HG02678 (cell line): ENCODE results near the gene INO80D.
"Not testable (repeated sequence)": the region's sequence is repeated elsewhere in the genome, so short reads cannot be mapped to it uniquely, and the experiment has no call there.

ENCODE experiments used
- ATAC-seq: cut with Tn5 transposase; IDR thresholded peaks from one replicate; pipeline ENCODE4 v1.9.1; 2021; ENCODE audit warnings: mild to moderate bottlenecking, moderate library complexity; ENCODE audit not compliant: unreplicated experiment

The INO80D gene

GRCh38 chr2:206083602-206084438 lies 2.2 kb downstream of the INO80D start:
- ATAC-seq, result peak; percentile 18

- ATAC-seq, result no peak
Observed at GRCh38 chr2:206082298-206082843, 3.6 kb downstream of the INO80D start.

- ATAC-seq, result no peak
Observed at GRCh38 chr2:206080927-206081326, 5.0 kb downstream of the INO80D start.

- ATAC-seq, result no peak
Observed at GRCh38 chr2:206079699-206080465, 6.1 kb downstream of the INO80D start.

GRCh38 chr2:206077879-206078278 lies 8.1 kb downstream of the INO80D start:
- ATAC-seq, result not testable (repeated sequence)

GRCh38 chr2:206075113-206075512 lies 10.9 kb downstream of the INO80D start:
- no peak for ATAC-seq

GRCh38 chr2:206071807-206072206 lies 14.2 kb downstream of the INO80D start:
- no peak for ATAC-seq

- ATAC-seq, result no peak
Observed at GRCh38 chr2:206069417-206069816, 16.6 kb downstream of the INO80D start.

- no peak for ATAC-seq
Observed at GRCh38 chr2:206068207-206068606, 17.8 kb downstream of the INO80D start.

- no peak for ATAC-seq
Observed at GRCh38 chr2:206064077-206064476, 21.9 kb downstream of the INO80D start.

- ATAC-seq, result no peak
Observed at GRCh38 chr2:206063635-206064034, 22.3 kb downstream of the INO80D start.

- ATAC-seq, result no peak
Observed at GRCh38 chr2:206062724-206063123, 23.2 kb downstream of the INO80D start.

- ATAC-seq, result no peak
Observed at GRCh38 chr2:206056286-206056685, 29.7 kb downstream of the INO80D start.

- ATAC-seq, result no peak
Observed at GRCh38 chr2:206054952-206055351, 31.0 kb downstream of the INO80D start.

- no peak for ATAC-seq
Observed at GRCh38 chr2:206051912-206052311, 34.1 kb downstream of the INO80D start.

GRCh38 chr2:206049392-206049791 lies 36.6 kb downstream of the INO80D start:
- no peak for ATAC-seq

- ATAC-seq, result no peak
Observed at GRCh38 chr2:206045251-206045650, 40.7 kb downstream of the INO80D start.

- no peak for ATAC-seq
Observed at GRCh38 chr2:206040525-206040924, 45.4 kb downstream of the INO80D start.

- not testable (repeated sequence) for ATAC-seq
Observed at GRCh38 chr2:206035393-206035792, 50.6 kb downstream of the INO80D start.

GRCh38 chr2:206033452-206033851 lies 52.5 kb downstream of the INO80D start:
- not testable (repeated sequence) for ATAC-seq

GRCh38 chr2:206031950-206032567 lies 53.9 kb downstream of the INO80D start:
- ATAC-seq, result no peak
